Superior temporal gyrus (tissue), 1 donor: ENCODE data around the gene PIBF1.
A peak's percentile ranks its signal among the peaks of the same experiment; 100 is the strongest.
"Not testable (repeated sequence)": the region's sequence is repeated elsewhere in the genome, so short reads cannot be mapped to it uniquely, and the experiment has no call there.

Source experiments
- DNase-seq: peaks from one replicate; pipeline ENCODE4 v3.0.0-alpha.2; 2016; ENCODE audit errors: extremely low spot score

The PIBF1 gene

GRCh38 chr13:72781451-72782439 lies at the start of gene PIBF1, which contains the start of gene DIS3:
PIBF1 (plus strand) TSS chr13:72782133; CDS start chr13:72783470, 1,337 bp downstream.
DIS3 (minus strand) TSS chr13:72781900; CDS start chr13:72781832, 68 bp downstream.
- DNase-seq = peak; percentile 98

- no peak for DNase-seq
These were observed 44.9 kb upstream of the PIBF1 start for GRCh38 chr13:72737033-72737432.

GRCh38 chr13:72740015-72740414 lies 41.9 kb upstream of the PIBF1 start:
- DNase-seq = no peak

GRCh38 chr13:72745260-72745659 lies 36.7 kb upstream of the PIBF1 start:
- no peak for DNase-seq

GRCh38 chr13:72751220-72751619 lies 30.7 kb upstream of the PIBF1 start:
- no peak for DNase-seq

GRCh38 chr13:72754111-72754510 lies 27.8 kb upstream of the PIBF1 start:
- DNase-seq = no peak

GRCh38 chr13:72757792-72758535 lies 24.0 kb upstream of the PIBF1 start:
- DNase-seq = no peak

- DNase-seq = no peak
These were observed 21.7 kb upstream of the PIBF1 start for GRCh38 chr13:72760189-72760588.

GRCh38 chr13:72763411-72763810 lies 18.5 kb upstream of the PIBF1 start:
- DNase-seq = no peak

GRCh38 chr13:72774019-72774418 lies 7.9 kb upstream of the PIBF1 start:
- DNase-seq = no peak

- DNase-seq = no peak
These were observed 784 bp downstream of the PIBF1 start for GRCh38 chr13:72782717-72783116.

GRCh38 chr13:72784679-72785078 lies 2.7 kb downstream of the PIBF1 start:
- not testable (repeated sequence) for DNase-seq

- no peak for DNase-seq
These were observed 6.9 kb downstream of the PIBF1 start for GRCh38 chr13:72788831-72789230.

- DNase-seq = no peak
These were observed 10.7 kb downstream of the PIBF1 start for GRCh38 chr13:72792640-72793039.

GRCh38 chr13:72798817-72799216 lies 16.9 kb downstream of the PIBF1 start:
- no peak for DNase-seq

GRCh38 chr13:72804301-72804700 lies 22.4 kb downstream of the PIBF1 start:
- DNase-seq = no peak

- DNase-seq = no peak
These were observed 23.9 kb downstream of the PIBF1 start for GRCh38 chr13:72805676-72806346.

- not testable (repeated sequence) for DNase-seq
These were observed 24.6 kb downstream of the PIBF1 start for GRCh38 chr13:72806514-72806913.

GRCh38 chr13:72808917-72809500 lies 27.1 kb downstream of the PIBF1 start:
- DNase-seq = peak; percentile 74

GRCh38 chr13:72820156-72820897 lies 38.4 kb downstream of the PIBF1 start:
- no peak for DNase-seq

- no peak for DNase-seq
These were observed 39.0 kb downstream of the PIBF1 start for GRCh38 chr13:72820898-72821279.
